WI38 (cell line): Measurements from ENCODE around the gene JAGN1.
"Not testable (repeated sequence)": the region's sequence is repeated elsewhere in the genome, so short reads cannot be mapped to it uniquely, and the experiment has no call there.

ENCODE experiments used
- H3K4me3 ChIP-seq: 2 replicates; pipeline ENCODE4 v1.5.1; 2011; ENCODE audit warnings: low read depth, mild to moderate bottlenecking, control low read depth, low read length
- CTCF ChIP-seq: IDR thresholded peaks from 2 replicates; pipeline ENCODE4 v1.5.1; 2012; ENCODE audit warnings: low read depth, mild to moderate bottlenecking, control low read depth, low read length

JAGN1 gene

GRCh38 chr3:9863058-9863772 is 27.2 kb upstream of the JAGN1 start:
- H3K4me3 ChIP-seq: no peak overlapping the region
- TF ChIP-seq CTCF: no peak

- no peak overlapping the region for H3K4me3 ChIP-seq
- TF ChIP-seq CTCF: no peak
These were observed 26.0 kb upstream of the JAGN1 start for GRCh38 chr3:9864200-9864927.

GRCh38 chr3:9865125-9865637 is 25.2 kb upstream of the JAGN1 start:
- not testable (repeated sequence) for H3K4me3 ChIP-seq

- TF ChIP-seq CTCF: no peak
- H3K4me3 ChIP-seq: no peak overlapping the region
These were observed 23.8 kb upstream of the JAGN1 start for GRCh38 chr3:9866639-9867038.

GRCh38 chr3:9867106-9867505 is 23.3 kb upstream of the JAGN1 start:
- H3K4me3 ChIP-seq: no peak overlapping the region
- TF ChIP-seq CTCF: no peak

GRCh38 chr3:9869955-9870354 is 20.5 kb upstream of the JAGN1 start:
- H3K4me3 ChIP-seq: no peak overlapping the region
- no peak for TF ChIP-seq CTCF

GRCh38 chr3:9870978-9871377 is 19.4 kb upstream of the JAGN1 start:
- TF ChIP-seq CTCF: no peak
- no peak overlapping the region for H3K4me3 ChIP-seq

GRCh38 chr3:9872067-9872466 is 18.3 kb upstream of the JAGN1 start:
- H3K4me3 ChIP-seq: not testable (repeated sequence)
